ENCODE measurements around the gene IL18RAP.

Gene IL18RAP

DNA sequence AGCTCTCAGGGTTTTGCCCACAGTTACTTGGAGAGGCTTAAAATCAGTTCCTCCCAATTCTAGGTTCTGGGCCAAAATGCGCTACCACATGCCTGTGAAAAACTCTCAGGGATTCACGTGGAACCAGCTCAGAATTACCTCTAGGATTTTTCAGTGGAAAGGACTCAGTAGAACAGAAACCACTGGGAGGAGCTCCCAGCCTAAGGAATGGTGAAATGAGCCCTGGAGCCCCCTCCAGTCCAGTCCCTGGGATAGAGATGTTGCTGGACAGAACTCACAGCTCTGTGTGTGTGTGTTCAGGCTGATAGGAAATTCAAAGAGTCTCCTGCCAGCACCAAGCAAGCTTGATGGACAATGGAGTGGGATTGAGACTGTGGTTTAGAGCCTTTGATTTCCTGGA is 29.0 kb downstream of the IL18RAP start:
- no peak for TF ChIP-seq CTCF (IDR thresholded peaks at IDR 0.05; ENCODE audit: low read depth, low read length)
- no peaks in the 10 kb centered on the region for H3K36me3 ChIP-seq
- H3K9me3 ChIP-seq = no peaks in the 10 kb centered on the region
- H3K4me3 ChIP-seq (ENCODE audit: low read depth, low read length) = no peak overlapping the region
- H3K27me3 ChIP-seq = no peaks in the 10 kb centered on the region
- DNase-seq = no peak
- no peaks in the 10 kb centered on the region for H3K4me1 ChIP-seq

- Histone ChIP-seq H3K4me3 (ENCODE audit: low read depth, low read length) (no peak overlapping the region), H3K4me1 (no peaks in the 10 kb centered on the region), H3K36me3 (no peaks in the 10 kb centered on the region), H3K9me3 (no peaks in the 10 kb centered on the region), H3K27me3 (no peaks in the 10 kb centered on the region)
- no peak for DNase-seq
- TF ChIP-seq CTCF (IDR thresholded peaks at IDR 0.05; ENCODE audit: low read depth, low read length) = no peak
Measured at GRCh38 chr2:102453501-102453900, 30.5 kb downstream of the IL18RAP start.

GRCh38 chr2:102455061-102455670 is 32.2 kb downstream of the IL18RAP start:
- Histone ChIP-seq H3K36me3 (no peaks in the 10 kb centered on the region), H3K4me1 (no peaks in the 10 kb centered on the region), H3K9me3 (no peaks in the 10 kb centered on the region), H3K27me3 (no peaks in the 10 kb centered on the region), H3K4me3 (ENCODE audit: low read depth, low read length) (no peak overlapping the region)
- no peak for DNase-seq
- no peak for TF ChIP-seq CTCF (IDR thresholded peaks at IDR 0.05; ENCODE audit: low read depth, low read length)

DNA sequence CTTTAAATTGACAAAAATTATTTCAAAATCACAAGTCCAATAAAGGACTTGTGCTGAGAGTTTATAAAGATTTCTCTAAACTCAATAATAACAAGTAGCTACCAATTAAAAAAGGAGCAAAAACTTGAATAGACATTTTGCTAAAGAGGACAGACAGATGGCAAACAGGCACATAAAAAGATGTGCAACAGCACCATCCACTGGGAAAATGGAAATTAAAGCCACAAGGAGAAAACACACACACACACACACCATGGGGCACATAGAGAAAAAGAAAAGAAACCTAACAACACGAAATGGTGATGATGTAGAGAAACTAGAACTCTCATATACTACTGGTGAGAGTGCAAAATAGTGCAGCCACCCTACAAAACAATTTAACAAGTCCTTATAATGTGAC is 37.5 kb downstream of the IL18RAP start:
- no peak overlapping the region for H3K4me3 ChIP-seq (ENCODE audit: low read depth, low read length)
- no peak for DNase-seq
- no peak for TF ChIP-seq CTCF (IDR thresholded peaks at IDR 0.05; ENCODE audit: low read depth, low read length)

DNA sequence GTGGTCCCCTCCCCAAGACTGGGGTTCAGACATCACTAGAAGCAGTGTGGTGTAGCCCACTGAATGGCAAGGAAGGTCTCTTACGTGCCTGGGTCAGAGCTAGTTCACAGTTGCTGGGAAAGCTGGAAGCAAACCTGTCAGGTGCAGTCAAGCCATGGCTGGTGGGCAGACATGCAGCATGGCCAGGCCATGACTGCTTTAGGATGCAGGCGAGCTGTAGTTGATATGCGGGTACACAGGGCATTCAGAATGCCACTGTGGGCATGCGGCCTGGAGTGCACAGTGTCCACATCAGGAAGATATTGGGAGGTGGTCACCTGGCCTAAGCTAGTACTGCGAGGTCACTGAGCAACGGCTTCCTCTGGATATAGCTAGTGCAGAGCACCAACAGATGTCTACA is 38.2 kb downstream of the IL18RAP start:
- Histone ChIP-seq H3K27me3 (no peaks in the 10 kb centered on the region), H3K4me3 (ENCODE audit: low read depth, low read length) (no peak overlapping the region), H3K4me1 (no peaks in the 10 kb centered on the region), H3K9me3 (no peaks in the 10 kb centered on the region), H3K36me3 (no peaks in the 10 kb centered on the region)
- TF ChIP-seq CTCF (IDR thresholded peaks at IDR 0.05; ENCODE audit: low read depth, low read length) = no peak
- DNase-seq = no peak

More for the DNA sequence above, 37.5 kb downstream of the IL18RAP start:
- Histone ChIP-seq H3K36me3 (no peaks in the 10 kb centered on the region), H3K4me1 (no peaks in the 10 kb centered on the region), H3K9me3 (no peaks in the 10 kb centered on the region), H3K27me3 (no peaks in the 10 kb centered on the region)

DNA sequence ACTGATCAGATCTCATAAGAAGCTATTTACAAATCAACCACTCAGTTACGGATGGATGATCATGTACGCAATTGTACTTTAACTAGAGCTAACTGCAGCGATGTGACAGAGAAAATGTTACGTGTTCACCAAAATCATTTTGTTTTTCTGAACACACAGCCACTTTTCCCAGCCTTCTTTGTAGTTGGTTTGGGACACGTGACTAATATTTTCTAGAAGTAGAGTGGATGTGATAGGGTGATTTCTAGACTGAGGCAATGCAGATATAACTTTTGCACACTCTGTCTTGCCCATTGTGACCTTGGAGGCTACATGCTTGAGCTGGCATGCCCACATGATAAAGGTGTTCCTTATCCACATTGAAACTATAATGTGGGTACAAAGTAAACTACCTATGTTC is 40.2 kb downstream of the IL18RAP start:
- DNase-seq = no peak
- no peaks in the 10 kb centered on the region for H3K9me3 ChIP-seq
- H3K27me3 ChIP-seq = no peaks in the 10 kb centered on the region
- no peak for TF ChIP-seq CTCF (IDR thresholded peaks at IDR 0.05; ENCODE audit: low read depth, low read length)
- H3K4me3 ChIP-seq (ENCODE audit: low read depth, low read length) = no peak overlapping the region
- no peaks in the 10 kb centered on the region for H3K4me1 ChIP-seq
- H3K36me3 ChIP-seq = no peaks in the 10 kb centered on the region

All from BE2C (cell line).